Esophagus squamous epithelium (tissue), 4 donors: ENCODE measurements around the gene FAM118B.

Experiments
- POLR2A ChIP-seq, 4 donors: fragments of 450-650 bp; IDR thresholded peaks; one replicate each; pipeline ENCODE4 v1.6.1; 2017; ENCODE audit warnings: antibody characterized with exemption in 4 of 4, mild to moderate bottlenecking in 4 of 4, moderate library complexity in 3 of 4
- TF ChIP-seq, protein P1 (sequence below), 6 experiments: fragments of 450-650 bp in 4 of 6; fragments of 200-600 bp in 2 of 6; sonication (generic) in 2 of 6; IDR thresholded peaks; one replicate each; pipeline ENCODE4 v1.5.1; 2016 to 2019; ENCODE audit warnings: antibody characterized with exemption in 6 of 6, mild to moderate bottlenecking in 4 of 6, moderate library complexity in 4 of 6

DNA sequence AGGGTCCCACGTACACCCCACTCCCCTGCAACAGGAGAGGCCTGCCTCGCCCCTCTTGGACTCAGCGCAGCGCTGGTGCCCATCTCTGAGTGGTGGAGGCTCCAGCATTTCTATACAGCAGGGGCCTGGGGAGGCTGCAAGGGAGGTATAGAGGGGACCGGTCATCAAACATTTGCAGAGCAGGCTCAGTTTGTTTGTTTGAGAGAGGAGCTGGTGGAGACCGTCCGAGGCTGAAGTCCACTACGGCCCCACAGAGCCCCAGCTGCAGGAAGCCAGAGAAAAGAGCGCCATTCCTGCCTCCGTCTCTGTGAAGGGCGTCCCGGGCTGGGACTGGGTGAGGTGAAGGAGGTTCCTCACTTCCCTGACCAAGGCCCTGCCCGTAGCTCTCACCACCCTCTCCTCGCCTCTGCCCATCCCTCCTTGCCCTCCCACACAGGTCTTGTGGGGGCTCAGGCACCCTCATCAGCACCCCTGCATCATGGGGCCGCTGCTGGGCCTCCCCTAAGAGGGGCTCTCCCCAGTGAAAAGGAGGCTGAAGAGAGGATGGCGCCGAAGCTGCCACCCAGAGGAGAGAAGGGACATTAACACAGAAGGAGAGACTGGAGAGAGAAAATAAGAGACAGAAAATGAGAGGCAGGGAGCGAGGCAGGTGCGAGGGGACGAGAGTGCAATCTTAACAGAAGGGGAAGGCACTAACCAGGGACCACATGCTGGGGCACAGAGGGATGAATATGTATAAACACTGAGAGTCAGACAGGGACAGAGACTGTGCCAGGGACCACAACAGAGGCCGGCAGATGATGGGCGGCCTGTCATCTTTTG lies 24.7 kb upstream of the FAM118B start:
- no peak for TF ChIP-seq POLR2A (IDR thresholded peaks at IDR 0.05)
- TF ChIP-seq, protein P1, sequence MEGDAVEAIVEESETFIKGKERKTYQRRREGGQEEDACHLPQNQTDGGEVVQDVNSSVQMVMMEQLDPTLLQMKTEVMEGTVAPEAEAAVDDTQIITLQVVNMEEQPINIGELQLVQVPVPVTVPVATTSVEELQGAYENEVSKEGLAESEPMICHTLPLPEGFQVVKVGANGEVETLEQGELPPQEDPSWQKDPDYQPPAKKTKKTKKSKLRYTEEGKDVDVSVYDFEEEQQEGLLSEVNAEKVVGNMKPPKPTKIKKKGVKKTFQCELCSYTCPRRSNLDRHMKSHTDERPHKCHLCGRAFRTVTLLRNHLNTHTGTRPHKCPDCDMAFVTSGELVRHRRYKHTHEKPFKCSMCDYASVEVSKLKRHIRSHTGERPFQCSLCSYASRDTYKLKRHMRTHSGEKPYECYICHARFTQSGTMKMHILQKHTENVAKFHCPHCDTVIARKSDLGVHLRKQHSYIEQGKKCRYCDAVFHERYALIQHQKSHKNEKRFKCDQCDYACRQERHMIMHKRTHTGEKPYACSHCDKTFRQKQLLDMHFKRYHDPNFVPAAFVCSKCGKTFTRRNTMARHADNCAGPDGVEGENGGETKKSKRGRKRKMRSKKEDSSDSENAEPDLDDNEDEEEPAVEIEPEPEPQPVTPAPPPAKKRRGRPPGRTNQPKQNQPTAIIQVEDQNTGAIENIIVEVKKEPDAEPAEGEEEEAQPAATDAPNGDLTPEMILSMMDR (IDR thresholded peaks at IDR 0.05) = no peak
